SH-SY5Y (cell line): ENCODE measurements around the gene RSRC1.

Experiments used
- GATA2 ChIP-seq: IDR thresholded peaks from 2 replicates; pipeline ENCODE4 v1.6.1; 2011; ENCODE audit warnings: mild to moderate bottlenecking, low read depth, low read length
- GATA3 ChIP-seq: IDR thresholded peaks from 2 replicates; pipeline ENCODE4 v1.6.1; 2011; ENCODE audit warnings: low read depth, mild to moderate bottlenecking, low read length, moderate library complexity

The RSRC1 gene

DNA sequence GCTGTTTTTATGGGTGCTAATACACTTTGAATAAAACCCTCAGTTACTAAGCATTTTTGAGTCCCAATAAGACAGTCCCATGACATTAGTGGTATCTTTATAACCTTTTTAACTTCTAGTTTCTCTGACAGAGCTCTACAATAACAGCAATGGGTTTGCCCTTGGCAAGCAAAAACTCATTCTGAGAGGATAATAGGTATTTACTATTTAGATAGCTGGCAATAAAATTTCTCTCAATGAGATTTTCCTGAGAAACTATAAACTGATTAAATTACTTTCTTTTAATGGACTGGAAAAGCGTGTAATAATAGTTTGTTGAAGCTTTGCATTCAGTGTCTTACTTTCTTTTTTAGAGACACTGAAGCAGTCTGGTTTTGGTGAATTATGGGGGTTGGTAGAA lies 293.1 kb downstream of the RSRC1 start:
- TF ChIP-seq GATA2: no peak
- no peak for TF ChIP-seq GATA3

DNA sequence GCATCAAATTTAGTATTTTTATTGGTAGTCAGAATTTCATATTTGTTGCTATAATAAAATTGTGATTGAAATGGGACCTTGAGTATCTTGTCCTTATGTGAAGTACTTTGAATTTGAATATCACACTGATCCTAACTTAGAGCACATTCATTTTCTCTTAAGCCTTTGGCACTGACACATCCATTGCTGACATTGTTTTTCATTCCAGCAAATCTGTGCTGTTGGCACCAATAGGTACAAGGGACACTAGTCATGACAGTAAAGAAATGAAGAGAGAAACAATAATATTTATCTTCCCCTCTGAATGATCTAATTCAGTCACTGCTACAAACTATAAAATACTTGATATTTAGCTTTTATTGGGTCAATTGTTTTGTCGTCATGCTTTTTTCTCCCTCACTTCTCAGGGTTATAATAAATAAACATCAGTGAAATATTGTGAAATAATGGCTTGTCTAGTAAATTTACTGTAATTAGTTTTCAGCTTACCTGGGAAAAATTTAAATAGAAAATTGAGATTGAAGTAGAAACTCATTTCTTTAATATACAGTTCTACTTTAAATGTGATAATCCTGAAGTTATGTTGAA lies 294.3 kb downstream of the RSRC1 start:
- no peak for TF ChIP-seq GATA2
- TF ChIP-seq GATA3: no peak

DNA sequence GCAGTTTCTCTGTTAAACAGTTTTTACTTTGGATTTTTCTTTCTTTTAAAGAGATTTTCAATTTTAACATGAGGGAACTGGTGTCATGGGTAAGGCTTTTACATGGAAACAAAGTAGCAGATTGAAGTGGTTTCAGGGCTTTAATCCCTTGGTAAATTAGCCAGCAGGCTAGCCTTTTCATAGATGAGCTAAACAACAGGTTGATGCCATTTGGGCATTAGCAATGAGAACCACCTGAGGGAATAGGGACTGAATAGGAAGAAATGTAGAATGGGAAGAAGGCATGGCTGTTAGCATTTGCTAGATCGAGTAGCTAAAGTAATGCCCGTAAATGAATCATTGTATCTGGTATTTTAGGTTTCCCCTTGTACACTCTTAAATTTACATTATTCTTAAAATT lies 295.6 kb downstream of the RSRC1 start:
- no peak for TF ChIP-seq GATA3
- TF ChIP-seq GATA2: no peak

DNA sequence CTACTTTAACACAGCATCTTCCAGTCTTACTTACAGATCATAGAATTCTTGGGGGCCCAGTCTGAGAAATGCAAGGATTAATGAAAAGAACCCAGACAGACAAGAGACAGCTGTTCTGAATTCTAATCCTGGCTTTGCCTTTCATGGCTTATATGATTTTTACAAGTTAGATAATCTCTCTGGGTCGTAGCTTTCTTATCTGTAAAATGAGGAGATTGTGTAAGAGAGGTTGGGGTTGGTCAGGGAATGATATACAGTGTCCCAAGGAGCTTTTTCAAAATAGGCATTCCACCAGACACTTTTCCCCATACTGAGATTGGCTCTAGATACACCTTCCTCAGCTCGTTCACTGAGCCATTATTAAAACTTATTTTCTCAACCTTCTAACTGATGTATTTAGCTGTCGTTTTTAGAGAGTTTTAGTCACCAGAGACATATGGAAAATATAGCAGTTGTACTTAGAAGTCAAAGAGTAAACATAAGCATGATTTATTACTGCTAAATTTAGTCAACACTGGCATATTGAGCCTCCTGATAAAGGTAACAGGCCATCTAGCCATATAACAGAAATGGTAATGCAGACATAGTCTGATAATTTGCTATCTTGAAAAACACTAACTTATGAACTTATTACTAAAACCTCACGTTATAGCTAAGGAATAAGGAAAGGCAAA lies 298.1 kb downstream of the RSRC1 start:
- no peak; the same call in none of the 2 replicates for TF ChIP-seq GATA3
- TF ChIP-seq GATA2: no peak

DNA sequence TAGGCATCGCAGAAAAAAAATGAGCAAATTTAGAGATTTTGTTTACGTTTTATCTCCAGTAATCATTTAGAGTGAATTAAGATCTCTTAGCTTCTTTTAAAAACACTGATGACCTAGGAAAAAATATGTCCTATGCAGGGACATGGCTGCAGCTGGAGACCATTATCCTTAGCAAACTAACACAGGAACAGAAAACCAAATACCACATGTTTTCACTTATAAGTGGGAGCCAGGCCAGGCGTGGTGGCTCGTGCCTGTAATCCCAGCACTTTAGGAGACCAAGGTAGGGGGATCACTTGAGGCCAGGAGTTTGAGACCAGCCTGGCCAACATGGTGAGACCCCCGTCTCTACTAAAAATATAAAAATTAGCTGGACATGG lies 298.6 kb downstream of the RSRC1 start:
- TF ChIP-seq GATA2: peak; percentile 19; the same call in 1 of the 2 replicates

DNA sequence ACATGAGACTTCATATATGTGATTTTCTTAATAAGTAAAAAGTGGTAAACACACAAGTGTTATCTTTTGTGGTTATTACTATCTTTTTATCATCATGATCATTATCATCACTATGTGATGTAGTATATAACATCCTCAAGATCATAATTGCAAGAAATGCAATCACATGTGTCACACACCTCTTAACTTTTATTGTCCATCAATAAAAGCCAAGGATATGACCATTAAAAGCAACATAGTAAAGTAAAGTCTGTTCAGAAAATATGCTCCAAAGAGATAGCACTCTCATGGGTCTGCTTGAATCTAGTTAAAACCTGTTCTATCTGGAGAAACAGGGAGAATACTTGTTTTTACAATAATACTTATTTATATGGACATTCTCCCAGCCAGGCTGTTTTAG lies 308.1 kb downstream of the RSRC1 start:
- TF ChIP-seq GATA3 (no peak), GATA2 (no peak)

DNA sequence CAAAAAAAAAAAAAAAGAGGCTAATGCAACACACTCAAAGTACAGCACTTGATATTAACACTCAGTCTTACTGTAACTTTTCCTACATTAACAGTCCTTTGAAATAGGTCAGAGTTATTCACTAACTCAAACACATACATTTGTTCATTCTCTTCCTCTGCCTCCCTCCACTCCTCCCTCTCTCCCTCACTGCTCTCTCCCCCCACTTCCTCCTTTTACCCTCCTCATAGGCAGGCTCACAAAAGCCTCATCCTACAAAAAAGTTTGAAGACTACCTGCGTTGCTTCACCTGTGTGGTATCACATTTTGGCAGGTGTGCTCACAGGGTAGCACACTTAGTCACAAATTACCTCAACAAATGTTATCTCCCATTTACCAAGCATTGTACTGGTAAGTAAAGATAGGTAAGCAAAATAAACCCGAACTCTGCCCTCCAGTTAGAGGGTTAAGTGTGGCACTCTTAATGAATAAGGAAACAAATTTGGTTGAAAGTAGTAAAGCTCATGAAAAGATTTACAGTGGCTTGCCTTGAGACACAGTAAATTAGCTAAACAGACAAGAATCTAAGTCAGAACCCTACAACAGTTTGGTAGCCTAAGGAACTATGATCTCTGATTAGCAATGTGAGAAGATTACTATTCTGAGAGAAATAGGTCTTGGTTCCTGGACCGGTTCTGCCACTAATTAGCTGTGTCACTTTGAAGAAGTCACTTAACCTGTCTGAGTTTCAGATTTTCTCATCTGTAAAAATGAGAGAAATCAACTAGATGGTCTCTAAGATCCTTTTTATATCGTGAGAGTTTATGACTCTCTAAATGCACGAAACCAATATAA lies 310.1 kb downstream of the RSRC1 start:
- no peak for TF ChIP-seq GATA2
- TF ChIP-seq GATA3: no peak

DNA sequence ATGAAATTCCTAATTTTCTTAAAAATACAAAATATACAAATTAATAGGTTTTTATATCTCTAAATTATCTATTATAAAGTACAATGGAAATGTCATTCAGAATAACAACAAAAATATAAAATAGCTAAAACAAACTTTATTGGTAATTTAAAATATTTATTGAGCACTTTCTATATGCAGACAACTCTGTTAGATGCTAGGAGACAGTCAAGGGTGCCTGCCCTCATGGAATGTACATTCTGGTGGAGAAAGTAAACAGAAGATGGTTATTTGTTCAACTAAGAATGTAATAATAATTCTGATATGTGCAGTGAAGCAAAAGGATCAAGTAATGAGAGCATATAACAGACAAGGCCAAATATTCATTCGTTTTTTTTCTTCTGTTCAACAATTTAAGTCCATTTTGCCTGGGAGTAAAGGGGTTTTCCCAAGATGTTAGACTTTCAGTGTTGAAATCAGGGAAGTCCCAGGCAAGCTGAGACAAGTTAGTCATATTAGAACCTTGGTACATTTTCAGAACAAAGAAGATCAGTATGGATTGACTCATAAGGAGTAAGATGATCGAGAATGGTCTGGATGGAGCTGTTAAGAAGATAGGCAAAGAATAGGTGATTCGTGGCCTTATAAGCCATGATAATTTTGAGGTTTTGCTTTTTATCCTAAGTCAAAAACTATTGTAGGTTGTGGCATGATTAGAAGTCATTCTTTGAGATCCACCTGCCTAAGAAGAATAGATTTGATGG lies 310.9 kb downstream of the RSRC1 start:
- no peak for TF ChIP-seq GATA3
- TF ChIP-seq GATA2: no peak

DNA sequence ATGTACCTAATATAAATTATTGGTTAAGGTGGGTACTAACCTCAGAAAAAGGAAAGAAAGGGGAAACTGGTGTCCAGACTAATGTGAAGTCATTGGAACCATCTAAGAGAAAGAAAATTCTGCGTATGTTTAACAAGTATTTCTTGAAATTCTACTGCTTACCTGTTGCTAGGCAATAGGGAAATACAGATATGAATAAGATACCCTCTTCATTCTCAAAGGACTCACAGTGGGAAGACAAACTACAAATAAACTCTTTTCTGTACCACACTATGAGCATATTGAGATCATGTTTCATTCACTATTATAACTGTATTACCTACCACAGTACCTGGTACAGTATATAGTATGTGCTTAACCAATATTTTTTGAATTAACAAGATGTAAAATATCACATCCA lies 320.6 kb downstream of the RSRC1 start:
- no peak for TF ChIP-seq GATA3
- TF ChIP-seq GATA2: no peak

DNA sequence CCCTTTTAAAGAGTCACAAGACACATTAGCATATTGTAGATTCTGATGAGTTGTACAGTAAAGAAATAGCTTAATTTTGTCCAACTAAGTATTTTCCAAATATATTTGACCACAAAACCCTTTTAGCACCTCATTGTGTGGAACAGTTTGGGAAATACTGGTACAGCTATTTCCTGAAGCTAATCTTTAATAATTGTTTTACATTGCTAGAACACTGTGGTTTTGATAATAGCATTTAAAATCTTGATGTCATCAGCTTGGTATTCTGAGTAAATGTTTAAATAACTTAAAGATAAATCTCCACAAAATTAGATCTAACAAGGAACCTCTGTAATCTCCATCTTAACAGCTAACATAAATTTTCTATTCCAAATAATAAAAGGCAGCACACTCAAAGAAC lies 321.1 kb downstream of the RSRC1 start:
- TF ChIP-seq GATA2: no peak
- TF ChIP-seq GATA3: no peak

DNA sequence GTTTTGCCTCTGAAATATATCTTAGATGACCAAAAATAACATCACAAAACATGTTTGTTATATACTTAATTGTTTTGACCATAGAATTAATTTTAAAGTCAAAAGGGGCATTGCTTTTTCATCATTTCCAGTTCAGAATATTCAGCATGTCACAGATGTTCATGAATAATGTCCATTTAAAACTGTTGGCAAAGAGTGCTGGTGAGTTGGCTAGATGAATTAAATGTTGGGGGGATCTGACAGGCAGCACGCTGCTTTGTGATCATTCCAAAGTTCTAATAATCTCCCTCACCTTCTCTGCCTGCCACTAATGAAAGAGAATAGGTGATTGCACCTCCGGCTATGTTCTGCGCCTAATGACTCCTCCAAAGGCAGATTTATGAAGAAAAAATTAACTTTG lies 321.9 kb downstream of the RSRC1 start:
- TF ChIP-seq GATA3: no peak
- TF ChIP-seq GATA2: no peak

DNA sequence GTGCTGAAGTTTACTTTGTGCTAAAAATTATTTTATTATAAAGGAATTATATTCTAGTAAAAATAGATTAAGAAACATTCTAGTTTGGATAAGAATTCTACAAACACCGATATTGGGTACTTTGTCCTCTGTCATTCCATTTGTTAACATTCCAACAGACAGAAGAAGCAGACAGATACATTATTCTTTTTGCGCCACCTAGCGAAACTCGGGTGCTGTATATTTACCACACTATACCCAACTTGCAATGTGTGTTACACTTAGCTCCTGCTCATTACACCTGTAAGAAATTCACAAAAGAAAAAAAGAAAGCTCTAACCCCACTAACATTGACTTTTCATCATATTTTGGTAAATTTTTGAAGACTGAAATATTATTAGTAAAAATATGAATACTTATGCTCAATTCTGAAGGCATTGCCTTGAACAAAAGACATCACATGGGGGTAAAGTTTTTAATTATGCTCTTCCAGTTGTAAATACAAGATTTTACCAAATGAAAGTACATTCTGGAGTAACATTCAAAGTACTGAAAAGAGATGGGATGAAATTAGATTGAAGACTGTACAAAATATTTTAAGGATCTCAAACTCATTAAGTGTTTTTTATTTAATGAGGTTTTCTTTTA lies 324.6 kb downstream of the RSRC1 start:
- TF ChIP-seq GATA3 (no peak), GATA2 (no peak)

DNA sequence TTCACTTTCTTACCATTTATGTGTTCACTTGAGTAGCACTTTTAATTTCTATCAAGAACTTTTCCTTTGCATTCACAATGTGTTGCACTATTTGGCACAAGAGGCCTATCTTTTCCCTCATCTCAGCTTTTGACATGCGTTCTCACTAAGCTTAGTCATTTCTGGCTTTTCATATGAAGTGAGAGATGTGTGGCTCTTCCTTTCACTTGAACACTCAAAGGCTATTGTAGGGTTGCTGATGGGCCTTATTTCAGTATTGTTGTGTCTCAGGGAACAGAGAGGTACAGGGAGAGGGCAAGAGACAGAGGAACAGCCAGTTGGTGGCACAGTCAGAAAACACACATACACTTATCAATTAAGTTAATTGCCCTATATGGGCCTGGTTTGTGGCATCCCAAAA lies 333.7 kb downstream of the RSRC1 start:
- TF ChIP-seq GATA3: no peak
- no peak for TF ChIP-seq GATA2

DNA sequence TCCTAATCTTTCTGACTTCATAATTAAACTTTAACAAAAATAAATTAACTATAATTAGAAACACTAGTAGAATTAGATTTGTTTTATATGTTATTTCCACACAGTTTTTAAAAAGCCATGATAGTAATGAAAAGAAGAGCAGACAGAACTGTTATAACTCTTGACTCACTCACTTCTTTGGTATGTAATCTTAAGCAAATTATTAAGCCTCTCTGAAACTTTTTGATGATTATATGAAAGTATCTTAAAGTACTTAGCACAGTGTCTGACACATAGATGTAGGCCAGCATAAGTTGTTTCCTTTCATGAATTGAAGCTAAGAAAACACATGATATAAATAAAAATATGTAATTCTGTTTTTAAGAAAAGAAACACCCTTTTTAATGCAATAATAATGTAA lies 337.5 kb downstream of the RSRC1 start:
- TF ChIP-seq GATA3 (no peak), GATA2 (no peak)
